HG03066 (cell line): ENCODE data around the gene CPNE5.

Experiments used
- ATAC-seq: cut with Tn5 transposase; IDR thresholded peaks from one replicate; pipeline ENCODE4 v1.9.1; 2021; ENCODE audit warnings: low read depth; ENCODE audit not compliant: unreplicated experiment

CPNE5 gene

DNA sequence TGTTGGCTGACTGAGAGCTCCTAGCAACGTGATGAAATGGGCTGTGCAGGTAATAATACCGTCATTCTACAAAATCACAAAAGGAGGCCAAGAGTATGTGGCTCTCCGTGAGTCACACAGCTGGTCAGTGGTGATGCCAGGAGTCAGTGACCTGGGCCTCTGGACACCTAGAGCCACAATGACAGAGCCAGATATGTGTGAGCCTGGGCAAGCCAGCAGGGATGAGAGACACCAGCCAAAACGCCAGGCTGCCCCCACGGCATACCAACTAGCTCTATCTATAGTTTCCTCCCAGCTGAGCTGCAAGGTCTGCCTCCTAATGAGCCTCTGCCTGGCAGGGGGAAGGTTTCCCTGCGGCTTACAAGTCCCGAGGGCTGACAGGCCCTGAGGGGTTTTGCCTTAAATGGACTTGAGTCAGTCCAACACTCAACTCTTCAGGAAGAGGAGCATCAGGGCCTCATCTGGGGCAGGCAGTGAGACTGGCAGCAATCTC lies 70.0 kb downstream of the CPNE5 start:
- ATAC-seq: no peak

GRCh38 chr6:36766399-36766945 lies 72.8 kb downstream of the CPNE5 start:
- no peak for ATAC-seq

DNA sequence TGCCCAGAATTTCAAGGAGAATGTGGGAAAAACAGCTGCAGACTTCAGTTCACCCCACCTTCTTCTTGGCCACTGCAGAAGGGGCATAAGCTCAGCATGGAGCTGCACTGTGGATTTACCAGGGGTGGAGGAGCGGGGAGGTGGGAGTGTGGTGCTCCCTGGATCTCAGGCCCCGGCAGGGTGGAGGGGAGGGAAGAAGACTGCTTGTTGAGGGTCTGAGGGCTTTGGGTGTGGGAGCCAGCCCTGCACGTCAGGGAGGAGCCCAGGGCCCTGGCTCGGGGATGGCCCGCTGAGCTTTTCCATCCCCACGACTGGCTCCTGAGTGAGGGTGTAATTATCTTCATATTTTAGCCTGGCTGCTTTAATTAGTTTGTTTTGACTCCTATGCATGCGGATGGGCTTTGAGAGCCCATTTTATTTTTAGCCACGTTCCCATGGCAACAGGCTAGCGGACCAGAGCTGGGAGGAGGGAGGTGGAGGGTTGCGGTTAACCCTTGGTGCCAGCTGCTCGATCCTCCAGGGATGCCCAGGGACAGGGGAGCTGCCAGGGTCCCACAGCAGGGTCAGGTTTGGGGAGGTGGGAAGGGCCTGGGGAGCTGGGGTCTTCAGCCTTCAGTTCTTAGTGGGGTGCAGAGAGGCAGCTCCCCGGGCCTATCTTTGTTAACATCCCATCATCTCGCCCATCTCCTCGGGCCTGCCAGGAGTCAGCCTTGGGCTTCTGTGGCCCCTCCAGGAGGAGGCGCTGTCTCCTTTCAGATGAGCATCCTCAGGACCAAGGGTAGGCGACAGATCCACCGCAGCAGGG lies 73.4 kb downstream of the CPNE5 start:
- no peak for ATAC-seq

DNA sequence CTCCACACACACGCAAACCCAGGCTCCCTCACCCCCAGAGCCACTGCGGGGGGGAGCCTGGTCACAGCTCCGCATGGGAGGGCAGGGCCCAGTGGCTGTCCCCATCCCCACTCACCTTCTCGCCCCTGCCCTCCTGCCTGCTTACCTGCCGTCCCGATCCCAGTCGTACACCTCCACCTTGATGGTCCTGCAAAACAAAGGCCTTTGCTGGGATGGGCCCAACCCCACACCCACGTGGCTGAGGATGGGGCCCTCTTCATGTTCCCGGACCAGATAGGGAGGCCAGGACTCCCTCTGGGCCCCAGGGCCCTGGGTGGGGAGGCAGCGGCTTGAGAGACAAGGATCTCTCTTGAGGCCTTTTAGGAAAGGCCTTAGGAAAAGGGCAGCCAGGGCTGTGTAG lies 74.1 kb downstream of the CPNE5 start:
- ATAC-seq: no peak

DNA sequence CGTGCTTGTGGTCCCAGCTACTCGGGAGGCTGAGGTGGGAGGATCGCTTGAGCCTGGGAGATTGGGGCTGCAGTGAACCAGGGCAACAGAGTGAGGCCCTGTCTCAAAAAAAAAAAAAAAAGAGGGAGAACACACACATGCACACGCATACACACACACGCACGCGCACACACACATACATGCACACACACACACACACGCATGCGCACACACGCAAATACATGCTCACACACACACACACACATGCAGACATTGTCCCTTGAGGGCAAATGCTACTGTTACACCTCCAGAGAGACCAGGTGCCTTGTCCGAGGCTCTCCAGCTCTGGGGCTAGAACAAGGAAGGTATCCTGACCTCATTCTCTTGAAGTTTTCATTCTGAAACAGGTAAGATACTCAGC lies 77.1 kb downstream of the CPNE5 start:
- no peak for ATAC-seq

- ATAC-seq: no peak
These were observed 78.4 kb downstream of the CPNE5 start for GRCh38 chr6:36760685-36761435.

DNA sequence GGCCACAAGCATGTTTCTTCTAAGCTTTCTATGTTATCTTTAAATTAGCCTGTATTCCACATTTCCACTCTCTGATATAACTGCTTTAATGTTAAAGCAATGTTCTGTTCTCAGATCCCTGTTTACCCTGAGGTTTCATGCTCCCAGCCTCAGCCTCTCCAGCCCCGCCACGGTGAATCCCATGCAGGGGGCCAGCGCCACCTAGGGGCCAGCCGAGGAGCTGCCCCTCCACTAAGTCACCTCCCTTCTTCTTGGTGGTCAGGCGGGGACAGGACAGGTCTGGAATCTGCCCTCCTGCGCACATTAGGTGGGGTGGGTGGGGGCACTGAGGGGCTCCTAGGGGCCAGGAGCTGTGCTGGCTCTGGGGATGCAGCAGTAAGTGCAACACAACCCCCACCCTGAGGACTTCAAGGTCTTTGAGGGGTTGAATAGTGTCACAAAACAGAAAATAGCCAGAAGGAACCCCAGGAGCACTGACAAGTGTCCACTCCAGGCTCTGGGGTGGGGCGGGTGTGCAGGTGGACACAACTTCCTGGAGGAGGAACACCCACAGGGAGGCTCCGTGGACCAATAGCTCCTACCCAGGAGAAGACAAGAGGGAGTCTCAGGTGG lies 80.0 kb downstream of the CPNE5 start:
- no peak for ATAC-seq

DNA sequence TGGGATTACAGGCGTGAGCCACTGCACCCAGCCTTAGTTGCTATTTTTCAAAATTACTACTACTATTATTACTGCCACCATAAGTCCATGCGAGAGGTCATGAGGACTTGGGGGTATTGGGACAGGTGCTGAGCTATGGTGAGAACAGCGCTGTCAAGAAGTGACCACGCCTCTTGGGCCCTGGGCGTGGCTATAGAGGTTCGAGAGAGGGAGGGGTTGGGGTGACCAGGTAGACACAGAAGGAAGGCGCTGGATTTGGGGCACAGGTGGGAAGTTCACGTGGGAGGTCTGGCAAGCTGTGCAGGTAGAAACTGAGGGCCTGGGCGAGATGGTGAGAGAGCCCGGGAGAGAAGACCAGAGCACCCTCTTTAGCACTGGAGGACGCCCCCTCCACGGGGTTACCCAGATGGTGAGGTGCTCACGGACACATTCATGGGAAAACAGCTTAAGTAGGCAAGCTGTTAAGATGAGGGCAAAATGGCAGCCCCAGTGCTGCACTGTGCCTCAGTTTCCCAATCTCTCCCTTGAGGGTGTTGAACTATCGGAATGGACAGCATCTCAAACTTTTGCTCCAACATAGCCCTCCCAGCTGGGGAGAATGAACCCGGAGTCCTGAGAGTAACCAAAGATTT lies 80.6 kb downstream of the CPNE5 start:
- no peak for ATAC-seq

DNA sequence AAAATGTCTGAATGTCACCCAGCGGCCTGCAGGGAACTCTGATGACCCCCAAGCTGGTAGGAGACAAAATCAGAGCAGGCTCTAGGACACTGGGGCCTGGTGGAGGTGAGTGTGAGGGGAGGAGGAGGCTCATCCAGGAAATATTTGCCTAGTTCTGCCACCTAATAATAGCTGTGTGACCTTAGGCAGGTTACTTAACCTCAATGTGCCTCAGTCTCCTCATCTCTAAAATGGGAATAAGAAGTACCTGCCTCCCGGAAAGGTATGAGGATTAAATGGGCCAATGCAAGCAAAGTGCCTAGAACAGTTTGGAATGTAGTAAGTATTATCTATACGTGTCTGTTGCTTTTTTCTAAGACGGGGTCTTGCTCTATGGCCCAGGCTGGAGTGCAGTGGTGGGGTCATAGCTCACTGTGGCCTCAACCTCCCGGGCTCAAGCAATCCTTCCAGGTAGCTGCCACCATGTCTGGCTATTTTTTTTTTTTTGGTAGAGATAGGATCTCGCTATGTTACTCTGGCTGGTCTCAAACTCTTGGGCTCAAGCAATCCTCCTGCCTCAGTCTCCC lies 81.2 kb downstream of the CPNE5 start:
- ATAC-seq: no peak

- no peak for ATAC-seq
These were observed 82.0 kb downstream of the CPNE5 start for GRCh38 chr6:36757206-36757605.

- ATAC-seq: no peak
These were observed 82.5 kb downstream of the CPNE5 start for GRCh38 chr6:36756786-36757185.

DNA sequence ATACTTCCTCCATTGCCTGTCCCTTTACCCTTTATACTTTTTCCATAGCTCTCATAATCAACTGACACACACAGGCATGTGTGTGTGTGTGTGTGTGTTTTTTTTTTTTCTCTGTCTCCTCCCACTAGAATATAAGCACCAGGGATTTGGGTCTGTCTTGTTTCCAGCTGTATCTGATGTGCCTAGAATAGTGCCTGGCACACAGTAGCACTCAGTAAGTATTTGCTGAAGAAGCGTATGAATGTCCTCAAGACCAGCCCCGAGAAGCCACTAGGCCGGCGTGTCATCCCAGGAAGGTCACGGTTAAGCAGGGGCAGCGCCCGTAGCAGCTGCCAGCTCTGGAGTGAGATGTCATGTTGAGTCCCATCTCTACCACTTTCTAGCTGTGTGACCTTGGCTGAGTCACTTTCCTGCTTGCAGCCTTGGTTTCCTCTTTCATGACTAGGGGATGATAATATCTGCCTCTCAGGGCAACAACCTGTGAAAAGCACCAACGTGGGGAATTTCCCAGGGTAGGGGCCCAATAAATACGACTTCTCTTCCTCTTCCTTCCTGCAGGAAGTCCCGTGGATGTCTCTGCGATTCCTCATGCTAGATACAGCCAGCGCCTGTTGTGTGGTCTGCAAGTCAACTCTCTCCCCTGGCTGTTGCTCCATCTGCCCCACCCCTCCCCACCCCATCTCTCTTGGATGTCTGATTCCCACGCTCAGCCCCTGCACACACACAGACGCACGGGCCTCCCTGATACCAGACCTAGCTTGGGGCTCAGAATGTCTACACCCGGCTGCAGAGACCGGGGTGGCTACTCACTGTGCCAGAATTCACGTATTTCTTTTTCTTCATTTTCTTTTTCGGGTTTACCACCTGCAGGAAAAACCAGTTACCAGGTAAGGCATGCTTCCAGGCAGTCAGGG lies 83.6 kb downstream of the CPNE5 start:
- no peak for ATAC-seq

- no peak for ATAC-seq
These were observed 84.4 kb downstream of the CPNE5 start for GRCh38 chr6:36754582-36755434.

GRCh38 chr6:36753671-36754405 lies 85.4 kb downstream of the CPNE5 start:
- ATAC-seq: no peak

DNA sequence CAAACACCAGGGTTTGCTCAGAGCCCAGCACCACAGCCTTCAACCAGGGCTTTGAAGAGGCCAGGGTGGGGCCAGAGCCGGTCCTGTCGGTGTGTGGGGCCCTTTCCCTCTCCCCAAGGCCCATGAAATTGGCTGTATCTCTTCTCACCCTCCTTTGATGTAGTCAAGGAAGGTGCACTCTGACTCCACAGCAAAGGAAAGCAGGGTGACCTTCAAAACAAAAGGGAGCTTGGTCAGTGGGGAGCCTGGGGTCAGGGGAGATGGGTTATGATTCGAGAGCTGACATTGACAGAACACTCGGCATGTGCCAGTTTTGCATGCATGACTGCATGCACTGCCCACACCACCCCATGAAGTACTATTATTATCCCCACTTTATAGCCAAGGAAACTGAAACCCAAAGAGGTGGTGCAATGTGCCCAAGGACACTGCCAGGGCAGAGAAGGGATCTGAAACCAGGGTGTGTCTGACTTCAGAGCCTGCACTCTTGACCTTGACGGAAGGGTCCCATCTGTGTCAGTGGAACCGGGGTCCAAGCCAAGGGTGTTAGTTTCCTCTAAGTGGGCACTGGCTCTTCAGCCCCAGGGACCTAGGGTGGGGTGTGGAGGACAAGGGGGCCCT lies 86.2 kb downstream of the CPNE5 start:
- no peak for ATAC-seq

- no peak for ATAC-seq
These were observed 86.9 kb downstream of the CPNE5 start for GRCh38 chr6:36752187-36752885.

DNA sequence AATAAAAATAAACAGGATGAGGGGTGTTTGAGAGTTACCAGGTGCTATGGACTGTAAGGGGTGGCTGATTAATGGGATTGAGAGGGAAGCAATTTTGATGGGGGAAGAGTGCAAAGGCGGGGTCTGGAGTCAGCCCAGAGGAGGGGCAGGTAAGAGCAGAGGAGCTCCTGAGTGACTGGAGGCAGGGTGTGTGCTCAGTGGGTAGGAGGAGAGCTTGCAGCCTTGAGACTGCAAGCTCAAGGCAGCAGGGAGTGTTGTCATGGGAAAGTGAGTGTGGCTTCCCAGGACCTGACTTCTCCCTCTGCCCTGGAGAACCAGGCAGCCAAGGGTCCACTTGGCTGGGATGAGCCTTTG lies 87.4 kb downstream of the CPNE5 start:
- no peak for ATAC-seq
